Upper lobe of right lung (tissue), 1 donor: ENCODE results near the gene IL15. TPM values are rescaled to one million over a fixed set of nuclear protein-coding genes. Genes with fewer than 3 reads are reported as not detected.
A peak's percentile ranks its signal among the peaks of the same experiment; 100 is the strongest.
"Not testable (repeated sequence)": the region's sequence is repeated elsewhere in the genome, so short reads cannot be mapped to it uniquely, and the experiment has no call there.

Experiments
- ATAC-seq: fragments of 200-7000 bp; cut with Tn5 transposase; one replicate; pipeline ENCODE4 v1.9.1; 2020; ENCODE audit warnings: mild to moderate bottlenecking, moderate library complexity
- DNase-seq: peaks from one replicate; pipeline ENCODE4 v3.0.0-alpha.2; 2020
- H3K27ac ChIP-seq: fragments of 200-600 bp; one replicate; pipeline ENCODE4 v1.8.0; 2022
- H3K27me3 ChIP-seq: fragments of 200-600 bp; one replicate; pipeline ENCODE4 v1.8.0; 2022; ENCODE audit warnings: mild to moderate bottlenecking
- H3K36me3 ChIP-seq: fragments of 200-600 bp; one replicate; pipeline ENCODE4 v1.8.0; 2022
- H3K4me1 ChIP-seq: fragments of 200-600 bp; one replicate; pipeline ENCODE4 v1.8.0; 2022
- H3K4me3 ChIP-seq: fragments of 200-600 bp; one replicate; pipeline ENCODE4 v1.8.0; 2022; ENCODE audit warnings: mild to moderate bottlenecking
- H3K9me3 ChIP-seq: fragments of 200-600 bp; one replicate; pipeline ENCODE4 v1.8.0; 2022
- intact Hi-C: fragments of 100-400 bp; cut with DNase I; formaldehyde crosslinking; loops from one replicate; pipeline ENCODE4 v1.11.0; 2022
- total RNA-seq: library from RNA; stranded (reverse); fragmentation: NEBNext Ultra II Directional; extraction: Animal tissue kit (Norgen Biotek cat#: 25700); gene quantifications from one replicate; pipeline ENCODE4 v1.2.1, GENCODE V29; 2021
- TF ChIP-seq, protein P1 (sequence below): fragments of 200-600 bp; IDR thresholded peaks from one replicate; pipeline ENCODE4 v1.8.0; 2022; ENCODE audit warnings: antibody characterized with exemption
- donor health status: DM: no; HTN: yes; CAD: no; lungs with severe emphysema.

IL15 gene
- total RNA-seq, 1 donor from 2014 or later = 6.6 TPM

DNA sequence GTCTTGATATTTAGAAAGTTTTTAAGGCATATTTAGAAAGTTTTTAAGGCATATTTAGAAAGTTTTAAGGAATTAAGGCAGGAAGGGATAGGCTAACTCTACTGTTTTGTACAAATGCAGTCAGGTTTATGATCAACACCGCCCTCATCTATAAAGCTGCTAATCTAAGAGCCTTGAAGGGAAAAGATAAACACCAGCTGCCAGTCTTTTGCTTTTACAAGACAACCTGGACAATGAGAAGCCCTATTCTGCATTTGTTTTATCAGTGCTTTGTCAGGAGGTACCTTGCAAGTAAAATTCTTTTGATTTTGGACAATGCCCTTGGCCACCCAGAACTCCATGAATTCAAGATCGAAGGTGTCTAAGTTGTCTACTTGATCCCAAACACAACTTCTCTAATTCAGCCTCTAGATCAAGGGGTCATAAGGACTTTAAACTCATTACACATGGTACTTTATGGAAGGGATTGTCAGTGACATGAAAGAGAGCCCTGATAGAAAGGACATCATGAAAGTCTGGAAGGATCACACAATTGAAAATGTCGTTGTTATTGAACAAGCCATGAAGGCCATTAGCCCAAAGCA lies 39.8 kb downstream of the IL15 start:
- no peaks in the 10 kb centered on the region for H3K9me3 ChIP-seq
- DNase-seq = no peak
- H3K36me3 ChIP-seq = no peaks in the 10 kb centered on the region
- intact Hi-C loops = no loop called here
- no peaks in the 10 kb centered on the region for H3K27me3 ChIP-seq
- TF ChIP-seq, protein P1, sequence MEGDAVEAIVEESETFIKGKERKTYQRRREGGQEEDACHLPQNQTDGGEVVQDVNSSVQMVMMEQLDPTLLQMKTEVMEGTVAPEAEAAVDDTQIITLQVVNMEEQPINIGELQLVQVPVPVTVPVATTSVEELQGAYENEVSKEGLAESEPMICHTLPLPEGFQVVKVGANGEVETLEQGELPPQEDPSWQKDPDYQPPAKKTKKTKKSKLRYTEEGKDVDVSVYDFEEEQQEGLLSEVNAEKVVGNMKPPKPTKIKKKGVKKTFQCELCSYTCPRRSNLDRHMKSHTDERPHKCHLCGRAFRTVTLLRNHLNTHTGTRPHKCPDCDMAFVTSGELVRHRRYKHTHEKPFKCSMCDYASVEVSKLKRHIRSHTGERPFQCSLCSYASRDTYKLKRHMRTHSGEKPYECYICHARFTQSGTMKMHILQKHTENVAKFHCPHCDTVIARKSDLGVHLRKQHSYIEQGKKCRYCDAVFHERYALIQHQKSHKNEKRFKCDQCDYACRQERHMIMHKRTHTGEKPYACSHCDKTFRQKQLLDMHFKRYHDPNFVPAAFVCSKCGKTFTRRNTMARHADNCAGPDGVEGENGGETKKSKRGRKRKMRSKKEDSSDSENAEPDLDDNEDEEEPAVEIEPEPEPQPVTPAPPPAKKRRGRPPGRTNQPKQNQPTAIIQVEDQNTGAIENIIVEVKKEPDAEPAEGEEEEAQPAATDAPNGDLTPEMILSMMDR = no peak
- no peak overlapping the region for H3K27ac ChIP-seq
- no peaks in the 10 kb centered on the region for H3K4me1 ChIP-seq
- no peak overlapping the region for H3K4me3 ChIP-seq
- no peak for ATAC-seq

DNA sequence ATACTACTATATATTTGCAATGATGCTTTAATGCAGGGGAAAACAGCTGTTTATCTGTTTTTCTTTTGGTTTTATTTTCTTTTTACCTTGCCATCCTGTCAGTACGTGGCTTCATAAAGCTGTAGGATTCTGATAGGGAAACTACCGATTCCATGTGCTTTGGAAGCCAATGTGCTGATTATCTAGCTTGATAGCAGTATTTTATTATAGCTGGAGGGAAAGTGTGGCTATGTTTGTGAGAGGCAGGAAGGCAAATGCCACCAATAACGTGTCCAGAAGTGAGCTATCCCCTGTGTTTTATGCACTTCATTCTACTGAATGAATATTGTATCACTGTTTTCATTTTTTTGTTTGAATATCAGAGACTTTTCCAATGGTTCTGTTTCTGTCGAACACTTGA lies 43.7 kb downstream of the IL15 start:
- Histone ChIP-seq H3K27me3 (no peaks in the 10 kb centered on the region), H3K4me3 (no peak overlapping the region), H3K36me3 (no peaks in the 10 kb centered on the region), H3K4me1 (no peaks in the 10 kb centered on the region), H3K9me3 (no peaks in the 10 kb centered on the region), H3K27ac (no peak overlapping the region)
- TF ChIP-seq, protein P1 = no peak
- DNase-seq (no peak), ATAC-seq (no peak)
- intact Hi-C loops = no loop called here

DNA sequence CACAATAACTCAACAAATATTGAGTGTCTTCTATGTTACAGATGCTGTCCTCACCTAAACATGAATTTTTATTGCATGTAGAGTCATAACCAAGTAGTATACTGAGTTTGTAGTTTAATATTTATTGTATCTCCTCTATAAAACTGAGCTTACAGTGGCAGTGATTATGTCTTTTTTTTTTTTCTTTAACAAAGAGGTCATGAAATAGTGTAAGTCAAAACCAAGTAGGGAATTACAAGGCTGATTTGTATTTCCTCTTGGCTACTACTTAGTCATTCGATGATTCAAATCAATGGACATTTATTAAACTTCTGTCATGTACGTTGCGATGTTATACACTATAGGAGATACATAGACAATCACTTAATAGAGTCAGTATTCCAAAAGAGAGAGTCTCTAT lies 48.4 kb downstream of the IL15 start:
- no peaks in the 10 kb centered on the region for H3K27me3 ChIP-seq

DNA sequence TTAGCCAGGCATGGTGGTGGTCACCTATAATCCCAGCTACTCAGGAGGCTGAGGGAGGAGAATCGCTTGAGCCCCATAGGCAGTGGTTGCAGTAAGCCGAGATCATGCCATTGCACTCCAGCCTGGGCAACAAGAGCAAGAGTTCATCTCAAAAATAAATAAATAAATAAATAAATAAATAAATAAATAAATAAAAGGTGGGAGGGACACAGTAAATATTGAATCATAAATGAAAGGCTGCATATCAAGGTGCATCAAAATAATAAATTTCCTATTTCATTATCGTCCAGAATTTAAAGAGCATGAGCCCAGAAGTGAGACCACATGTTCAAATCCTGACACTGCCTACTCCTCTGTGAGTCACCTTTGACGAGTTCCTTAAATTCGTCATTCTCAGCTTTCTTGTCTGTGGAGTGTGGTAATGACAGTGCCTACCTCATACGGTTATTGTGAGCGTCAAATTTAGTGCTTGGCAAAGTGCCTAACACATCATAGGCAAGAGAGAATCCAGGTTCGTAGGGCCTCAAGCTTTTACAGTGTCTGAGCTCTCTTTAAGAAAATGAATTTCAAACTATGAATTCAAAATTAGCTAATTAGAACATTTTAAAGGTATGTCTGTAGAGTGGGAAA lies 49.9 kb downstream of the IL15 start:
- TF ChIP-seq, protein P1 = no peak
- no peak overlapping the region for H3K4me3 ChIP-seq
- no peaks in the 10 kb centered on the region for H3K9me3 ChIP-seq
- H3K27ac ChIP-seq = no peak overlapping the region
- ATAC-seq = peak; percentile 41
- intact Hi-C loops = no loop called here
- H3K36me3 ChIP-seq = no peaks in the 10 kb centered on the region
- no peaks in the 10 kb centered on the region for H3K4me1 ChIP-seq
- DNase-seq = no peak
- H3K27me3 ChIP-seq = no peaks in the 10 kb centered on the region

More for the DNA sequence above, 48.4 kb downstream of the IL15 start:
- intact Hi-C loops = no loop called here
- Histone ChIP-seq H3K4me1 (no peaks in the 10 kb centered on the region), H3K4me3 (no peak overlapping the region), H3K9me3 (no peaks in the 10 kb centered on the region), H3K27ac (no peak overlapping the region), H3K36me3 (no peaks in the 10 kb centered on the region)
- DNase-seq (no peak), ATAC-seq (no peak)
- TF ChIP-seq, protein P1 = no peak

DNA sequence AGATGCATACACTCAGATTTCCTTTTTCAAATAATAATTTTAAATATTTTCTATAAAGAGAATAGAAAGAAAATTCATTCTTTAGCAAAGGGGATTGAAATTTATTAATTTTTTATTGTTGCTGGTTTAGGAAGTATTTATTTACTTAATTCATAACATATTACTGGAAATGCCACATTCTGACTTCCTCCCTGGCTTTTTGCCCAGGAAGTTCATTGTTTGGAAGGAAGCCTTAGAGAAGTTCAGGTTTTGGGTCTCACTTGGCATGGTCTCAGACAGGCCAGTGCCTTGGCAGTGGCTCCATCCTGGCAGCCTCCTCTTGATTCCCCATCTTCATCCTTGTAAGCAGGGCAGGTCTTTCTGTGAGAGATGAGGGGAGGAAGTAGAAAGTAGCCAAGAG lies 50.5 kb downstream of the IL15 start:
- H3K36me3 ChIP-seq = no peaks in the 10 kb centered on the region
- H3K9me3 ChIP-seq = no peaks in the 10 kb centered on the region
- H3K27me3 ChIP-seq = no peaks in the 10 kb centered on the region
- intact Hi-C loops = no loop called here
- ATAC-seq = no peak
- no peak overlapping the region for H3K4me3 ChIP-seq
- no peaks in the 10 kb centered on the region for H3K4me1 ChIP-seq
- no peak for DNase-seq
- TF ChIP-seq, protein P1 = no peak
- no peak overlapping the region for H3K27ac ChIP-seq

DNA sequence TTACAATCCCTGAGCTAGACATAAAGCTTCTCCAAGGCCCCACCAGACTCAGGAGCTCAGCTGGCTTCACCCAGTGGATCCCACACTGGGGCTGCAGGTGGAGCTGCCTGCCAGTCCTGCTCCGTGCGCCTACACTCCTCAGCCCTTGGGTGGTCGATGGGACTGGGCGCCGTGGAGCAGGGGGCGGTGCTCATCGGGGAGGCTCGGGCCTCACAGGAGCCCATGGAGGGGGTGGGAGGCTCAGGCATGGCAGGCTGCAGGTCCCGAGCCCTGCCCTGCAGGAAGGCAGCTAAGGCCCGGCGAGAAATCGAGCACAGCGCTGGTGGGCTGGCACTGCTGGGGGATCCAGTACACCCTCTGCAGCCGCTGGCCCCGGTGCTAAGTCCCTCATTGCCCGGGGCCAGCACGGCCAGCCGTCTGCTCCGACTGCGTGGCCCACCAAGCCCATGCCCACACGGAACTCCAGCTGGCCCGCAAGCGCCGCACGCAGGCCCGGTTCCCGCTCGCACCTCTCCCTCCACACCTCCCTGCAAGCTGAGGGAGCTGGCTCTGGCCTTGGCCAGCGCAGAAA lies 53.4 kb downstream of the IL15 start:
- H3K27me3 ChIP-seq, intact Hi-C loops, H3K36me3 ChIP-seq, DNase-seq, H3K4me3 ChIP-seq, ATAC-seq, H3K4me1 ChIP-seq, H3K27ac ChIP-seq, H3K9me3 ChIP-seq: not testable (repeated sequence)

DNA sequence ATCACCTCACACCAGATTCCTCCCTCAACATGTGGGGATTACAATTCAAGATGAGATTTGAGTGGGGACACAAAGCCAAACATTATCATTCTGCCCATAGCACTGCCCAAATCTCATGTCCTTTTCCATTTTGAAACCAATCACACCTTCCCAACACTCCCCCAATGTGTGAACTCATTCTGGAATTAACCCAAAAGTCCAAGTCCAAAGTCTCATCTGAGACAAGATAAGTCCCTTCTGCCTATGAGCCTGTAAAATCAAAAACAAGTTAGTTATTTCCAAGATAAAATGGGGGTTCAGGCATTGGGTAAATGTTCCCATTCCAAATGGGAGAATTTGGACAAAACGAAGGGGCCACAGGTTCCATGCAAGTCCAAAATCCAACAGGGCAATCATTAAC lies 54.9 kb downstream of the IL15 start:
- DNase-seq, ATAC-seq, H3K4me3 ChIP-seq: not testable (repeated sequence)

More for the DNA sequence above, 54.9 kb downstream of the IL15 start:
- H3K27me3 ChIP-seq, intact Hi-C loops, H3K27ac ChIP-seq, H3K36me3 ChIP-seq, H3K9me3 ChIP-seq, H3K4me1 ChIP-seq: not testable (repeated sequence)
